GM20431 (cell line): ENCODE results near the gene ZFP90.
"Not testable (repeated sequence)": the region's sequence is repeated elsewhere in the genome, so short reads cannot be mapped to it uniquely, and the experiment has no call there.

Source experiments
- in situ Hi-C: fragments of 300-500 bp; cut with MseI, MboI; formaldehyde crosslinking; loops from one replicate; pipeline ENCODE4 v1.15.0; 2020; ENCODE audit warnings: low sequenced_read_pairs; ENCODE audit not compliant: unreplicated experiment

Gene ZFP90

DNA sequence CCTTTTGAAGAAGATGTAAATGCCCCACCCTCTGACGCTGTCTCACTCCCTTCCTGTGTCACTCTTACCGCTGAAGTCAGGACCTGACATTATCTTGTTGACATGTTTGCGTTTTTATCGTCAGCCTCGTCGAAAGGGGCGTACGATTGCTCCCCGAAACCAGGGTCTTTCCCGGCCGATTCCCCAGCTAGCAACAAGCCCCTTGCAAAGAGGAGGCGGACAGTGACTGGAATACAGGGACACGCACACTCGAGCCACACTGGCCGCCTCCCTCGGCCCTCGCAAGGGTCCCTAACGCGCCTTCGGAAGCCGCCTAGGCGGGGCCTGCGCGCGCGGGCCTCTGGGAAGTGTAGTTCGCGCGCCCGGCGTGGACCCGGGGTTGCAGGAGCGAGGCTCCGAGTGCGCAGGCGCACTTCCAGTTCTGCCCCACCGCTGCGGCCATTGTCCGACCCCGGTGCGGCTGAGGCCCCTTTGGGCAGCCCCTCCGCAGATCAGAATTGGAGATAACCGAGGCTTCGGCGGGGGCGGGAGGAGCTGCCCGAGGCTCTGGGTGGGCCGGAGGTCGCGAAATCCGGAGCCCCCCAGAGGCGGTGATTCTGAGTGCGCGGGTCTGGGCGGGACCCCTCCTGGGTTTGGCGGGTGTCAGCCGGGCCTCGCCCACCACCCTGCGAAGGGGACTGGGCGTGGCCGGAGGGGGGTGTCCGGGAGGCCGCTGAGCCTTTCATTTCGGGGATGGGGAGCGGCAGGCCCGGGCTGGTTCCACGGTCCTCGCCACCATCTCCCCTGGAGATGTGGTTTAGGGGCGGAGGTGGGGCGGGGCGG lies at the start of gene ZFP90:
TSS of gene ZFP90 (plus strand) at position 412 of the 822 bp plus-strand sequence. CDS start 502 bp downstream, outside the sequence.
- in situ Hi-C loops = loop anchor here (25.0 kb wide), 1 partner anchor 573 kb away; the partner anchor contains the start of gene HAS3

DNA sequence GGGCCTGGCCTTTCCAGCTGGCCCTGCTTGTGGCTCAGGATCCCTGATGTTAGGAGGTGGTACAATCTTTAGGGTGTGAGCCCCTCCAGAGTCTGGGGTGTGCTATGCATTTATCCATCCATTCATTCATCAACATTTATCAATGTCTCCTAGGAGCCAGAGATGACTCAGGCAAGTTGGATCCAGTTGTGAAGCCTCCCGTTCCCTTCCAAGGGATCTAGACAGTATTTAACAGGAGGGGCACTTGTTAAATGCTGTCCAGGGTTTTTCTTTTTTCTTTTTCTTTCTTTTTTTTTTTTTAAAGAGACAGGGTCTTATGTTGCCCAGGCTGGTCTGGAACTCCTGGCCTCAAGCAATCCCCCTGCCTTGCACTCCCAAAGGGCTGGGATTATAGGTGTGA lies 48.7 kb upstream of the ZFP90 start:
- in situ Hi-C loops = no loop called here

DNA sequence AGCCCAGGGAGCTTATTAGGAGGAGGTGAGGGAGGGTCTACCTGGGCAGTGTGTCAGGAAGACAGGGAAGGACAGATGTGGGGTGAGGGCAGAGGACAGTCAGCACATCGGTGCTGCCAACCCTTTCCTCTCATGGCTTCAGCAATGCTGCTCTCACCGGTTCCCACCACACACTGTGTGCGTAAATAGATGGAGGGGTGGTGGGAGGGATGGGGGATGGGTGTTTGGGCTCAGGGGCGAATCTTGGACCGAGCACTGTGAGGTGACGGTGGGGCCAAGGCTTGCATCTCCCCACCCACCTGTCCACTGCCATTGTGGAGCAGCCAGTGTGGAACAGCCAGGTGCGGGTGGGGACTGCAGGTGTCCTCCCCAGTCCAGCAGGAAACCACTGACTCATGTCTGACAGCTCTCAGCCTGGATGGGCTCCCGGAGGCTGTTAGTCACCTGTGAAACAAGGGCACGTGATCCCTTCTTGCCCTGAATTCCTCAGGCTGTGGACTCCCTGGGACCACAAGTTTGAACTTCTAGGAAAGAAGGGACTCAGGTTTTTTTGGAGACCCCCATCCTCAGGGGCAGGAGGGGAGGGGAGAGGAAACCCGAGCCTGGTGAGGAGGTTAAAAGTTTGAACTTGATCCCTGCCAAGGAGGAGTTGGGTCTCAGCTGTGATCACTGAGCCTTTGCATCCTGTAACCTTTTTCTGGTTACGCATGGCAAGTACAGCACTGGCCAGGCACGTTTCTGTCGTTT lies 48.1 kb upstream of the ZFP90 start:
- in situ Hi-C loops = no loop called here

DNA sequence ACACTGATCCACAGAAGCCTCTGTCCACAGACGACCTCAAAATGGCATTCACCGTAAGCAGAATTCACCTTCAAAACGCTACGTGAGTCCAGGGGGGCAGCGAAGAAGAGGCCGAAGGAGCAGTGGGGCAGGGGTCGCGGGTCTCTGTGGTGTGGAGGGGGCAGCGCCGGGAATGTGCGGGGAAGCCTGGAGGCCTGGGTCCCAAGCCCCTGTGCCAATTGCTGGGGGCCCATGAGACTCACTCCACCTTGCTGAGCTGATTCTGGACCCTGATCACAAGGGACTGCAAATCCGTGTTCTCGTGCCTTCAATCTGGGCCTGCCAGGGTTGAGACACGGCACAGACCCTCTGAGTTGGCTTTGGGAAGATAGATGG lies 47.5 kb upstream of the ZFP90 start:
- in situ Hi-C loops = no loop called here

DNA sequence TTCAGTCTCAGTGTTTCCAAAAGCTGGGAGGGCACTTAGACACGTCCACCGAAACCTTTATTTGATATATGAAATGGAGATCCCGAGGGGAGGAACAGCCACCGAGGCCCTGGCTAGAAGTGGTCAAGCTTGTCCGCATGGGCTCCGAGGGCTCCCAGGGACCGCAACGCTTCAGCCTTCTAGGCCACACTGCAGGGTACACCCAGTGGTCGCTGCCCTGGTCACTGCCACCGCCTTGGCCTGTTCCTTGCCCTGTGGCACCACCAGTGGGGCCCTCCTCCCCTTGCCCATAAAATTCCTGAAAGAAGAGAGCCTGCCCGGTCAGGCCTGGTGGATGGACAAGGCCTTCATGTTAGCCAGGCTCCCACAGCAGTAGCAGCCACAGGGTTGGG lies 46.9 kb upstream of the ZFP90 start:
- in situ Hi-C loops = no loop called here

DNA sequence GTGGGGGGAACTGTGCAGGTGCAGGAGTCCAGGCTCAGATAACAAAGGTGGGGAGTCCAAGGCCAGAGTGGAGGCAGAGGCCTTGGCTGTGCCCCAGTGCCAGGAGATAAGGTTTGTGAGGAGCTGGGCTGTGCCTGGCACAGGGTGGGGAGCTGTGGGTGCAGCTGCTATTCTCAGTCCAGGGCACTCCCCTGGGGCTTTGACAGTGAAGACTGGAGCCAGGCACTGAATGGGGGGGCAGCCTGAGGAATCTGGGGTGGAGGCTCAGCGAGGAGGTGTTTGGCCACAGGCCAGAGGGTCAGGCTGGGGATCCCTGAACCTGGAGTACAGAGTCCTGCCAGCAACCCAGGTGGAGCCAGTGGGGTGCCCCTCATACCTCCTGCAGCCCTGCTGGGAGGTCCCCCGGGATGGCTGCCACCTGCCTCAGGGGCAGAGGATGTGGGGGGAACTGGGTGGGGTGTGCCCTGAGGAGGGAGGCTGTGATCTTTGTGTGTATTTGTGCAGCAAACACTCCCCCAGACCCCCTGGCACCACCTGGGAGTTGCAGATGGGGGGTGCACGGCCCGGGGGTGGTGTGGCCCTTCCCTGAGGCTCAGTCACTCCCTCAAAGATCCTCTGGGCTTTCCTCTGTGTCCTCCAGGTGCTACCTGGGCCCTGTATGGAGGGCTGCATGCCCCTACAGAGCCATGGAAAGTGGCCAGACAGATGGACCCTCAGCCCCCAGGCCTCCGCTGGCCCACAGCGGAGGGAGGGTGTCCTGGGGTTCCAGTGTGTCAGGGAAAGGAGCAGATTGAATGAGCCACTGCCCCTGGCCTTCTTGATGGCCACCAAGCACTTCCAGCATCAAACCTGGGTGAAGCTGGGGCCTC lies 46.3 kb upstream of the ZFP90 start:
- in situ Hi-C loops = no loop called here

DNA sequence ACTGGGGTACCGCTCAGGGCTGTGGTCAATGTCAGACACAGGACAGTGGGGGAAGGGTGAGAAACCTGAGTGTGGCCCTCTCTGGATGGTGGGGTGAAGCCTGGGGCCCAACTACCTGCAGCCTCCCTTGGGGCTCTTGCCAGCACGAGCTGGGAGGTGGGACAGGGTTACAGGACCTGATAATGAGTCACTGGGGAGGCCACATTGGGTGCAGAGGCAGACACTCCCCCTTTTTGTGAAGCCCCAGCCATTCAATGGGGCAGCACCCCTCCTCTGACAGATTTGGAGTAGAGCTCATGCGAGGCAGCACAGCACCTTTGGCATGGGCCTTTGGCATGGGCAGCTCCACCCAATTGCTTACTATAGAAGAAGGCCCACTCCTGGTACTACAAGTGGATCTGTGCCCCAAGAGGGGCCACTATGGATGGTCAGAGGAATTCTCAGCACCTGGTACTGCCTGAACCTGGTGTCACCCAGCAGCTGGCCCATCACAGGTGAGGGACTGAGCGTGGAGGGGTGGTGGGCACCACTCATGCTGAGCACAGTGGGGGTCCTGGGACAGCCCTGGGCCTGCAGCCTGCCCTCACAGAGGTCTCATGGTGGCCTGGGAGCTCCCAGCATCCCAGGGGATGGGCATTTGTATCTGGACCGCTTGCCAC lies 45.5 kb upstream of the ZFP90 start:
- in situ Hi-C loops = no loop called here

DNA sequence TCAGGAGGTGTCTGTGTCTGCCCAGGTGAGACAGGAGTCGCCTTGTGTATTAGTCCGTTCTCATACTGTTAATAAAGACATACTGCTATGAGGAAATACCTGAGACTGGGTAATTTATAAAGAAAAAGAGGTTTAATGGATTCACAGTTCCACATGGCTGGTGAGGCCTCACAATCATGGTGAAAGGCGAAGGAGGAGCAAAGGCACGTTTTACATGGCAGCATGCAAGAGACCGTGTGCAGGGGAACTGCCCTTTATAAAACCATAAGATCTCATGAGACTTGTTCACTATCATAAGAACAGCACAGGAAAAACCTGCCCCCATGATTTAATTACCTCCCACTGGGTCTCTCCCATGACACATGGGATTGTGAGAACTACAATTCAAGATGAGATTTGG lies 44.8 kb upstream of the ZFP90 start:
- in situ Hi-C loops = not testable (repeated sequence)

DNA sequence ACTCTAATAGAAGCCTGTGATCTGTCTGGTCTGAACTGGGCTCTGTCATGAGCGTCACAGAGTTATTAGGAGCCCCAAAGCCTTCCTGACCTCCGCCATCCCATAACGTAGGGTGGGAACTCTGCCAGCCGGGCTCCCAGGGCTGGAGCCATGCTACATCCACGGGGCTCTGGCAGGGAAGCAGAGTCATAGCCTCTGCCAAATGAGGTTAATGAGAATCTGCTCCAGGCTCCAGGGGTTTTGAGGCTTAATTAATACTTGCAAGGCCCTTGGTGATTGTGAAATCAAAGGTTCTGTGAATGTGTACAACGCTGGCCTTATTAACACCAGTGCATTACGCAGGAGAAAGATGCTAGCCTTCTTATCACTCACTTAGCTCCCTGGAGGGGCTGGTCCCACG lies 42.4 kb upstream of the ZFP90 start:
- in situ Hi-C loops = no loop called here

DNA sequence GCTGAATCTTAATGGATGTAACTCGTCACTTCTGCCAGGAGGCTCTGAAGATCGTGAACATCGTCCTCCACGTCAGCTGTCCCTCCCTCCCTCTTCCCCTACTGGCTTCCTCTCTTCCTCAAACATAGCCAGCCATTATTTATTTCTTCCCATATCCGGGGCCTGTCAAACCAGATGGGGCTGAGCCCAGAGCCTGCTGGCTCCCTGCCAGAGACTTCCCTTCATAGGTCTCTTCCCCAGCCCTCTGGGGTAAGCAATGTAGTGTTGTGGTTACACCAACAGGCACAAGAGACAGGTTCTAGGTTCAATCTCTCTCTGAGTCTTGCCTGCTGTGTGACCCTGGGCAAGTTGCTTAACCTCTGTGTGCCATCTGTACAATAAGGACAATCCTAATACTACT lies 40.1 kb upstream of the ZFP90 start:
- in situ Hi-C loops = no loop called here

DNA sequence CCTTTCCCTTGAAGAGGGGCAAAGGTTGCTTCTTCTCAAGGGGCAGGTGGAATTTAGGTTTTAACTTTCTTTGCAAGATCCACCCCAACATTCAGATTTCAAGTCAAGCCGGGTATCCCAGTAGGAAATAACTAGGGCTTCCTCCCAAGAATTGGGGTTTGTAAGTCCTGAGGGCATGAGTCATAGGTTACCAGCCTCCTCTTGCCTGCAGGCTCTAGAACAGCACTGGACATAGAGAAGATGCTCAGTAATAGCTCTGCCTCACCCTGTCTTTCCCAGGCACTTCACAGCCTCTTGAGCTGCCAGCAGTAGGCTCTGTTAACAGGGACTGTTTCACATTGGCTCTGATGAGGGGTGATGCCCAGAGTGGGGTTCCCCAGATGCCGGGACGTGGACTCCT lies 35.8 kb upstream of the ZFP90 start:
- in situ Hi-C loops = loop anchor here (10.0 kb wide), 1 partner anchor 59 kb away; the partner anchor contains the start of gene SMPD3

DNA sequence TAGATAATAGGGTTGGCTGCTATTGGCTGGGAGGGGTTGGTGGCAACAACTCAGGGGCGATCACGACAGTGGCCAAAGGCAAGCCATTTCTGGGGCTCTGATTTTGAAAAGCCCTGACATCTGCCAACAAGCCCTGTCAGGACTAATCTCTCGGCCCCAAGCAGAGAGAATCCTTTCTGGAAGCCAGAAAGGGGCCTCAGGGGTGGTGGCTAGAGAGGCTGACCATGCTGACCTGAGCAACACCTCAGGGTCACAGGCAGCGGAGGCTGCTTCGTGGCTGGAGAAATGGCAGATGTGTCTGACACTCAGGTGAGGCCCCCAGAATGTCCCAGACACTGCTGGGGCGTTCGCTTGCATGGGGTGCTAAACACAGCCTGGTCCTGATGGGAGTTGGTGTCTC lies 35.0 kb upstream of the ZFP90 start:
- in situ Hi-C loops = loop anchor here (10.0 kb wide), 1 partner anchor 59 kb away; the partner anchor contains the start of gene SMPD3

DNA sequence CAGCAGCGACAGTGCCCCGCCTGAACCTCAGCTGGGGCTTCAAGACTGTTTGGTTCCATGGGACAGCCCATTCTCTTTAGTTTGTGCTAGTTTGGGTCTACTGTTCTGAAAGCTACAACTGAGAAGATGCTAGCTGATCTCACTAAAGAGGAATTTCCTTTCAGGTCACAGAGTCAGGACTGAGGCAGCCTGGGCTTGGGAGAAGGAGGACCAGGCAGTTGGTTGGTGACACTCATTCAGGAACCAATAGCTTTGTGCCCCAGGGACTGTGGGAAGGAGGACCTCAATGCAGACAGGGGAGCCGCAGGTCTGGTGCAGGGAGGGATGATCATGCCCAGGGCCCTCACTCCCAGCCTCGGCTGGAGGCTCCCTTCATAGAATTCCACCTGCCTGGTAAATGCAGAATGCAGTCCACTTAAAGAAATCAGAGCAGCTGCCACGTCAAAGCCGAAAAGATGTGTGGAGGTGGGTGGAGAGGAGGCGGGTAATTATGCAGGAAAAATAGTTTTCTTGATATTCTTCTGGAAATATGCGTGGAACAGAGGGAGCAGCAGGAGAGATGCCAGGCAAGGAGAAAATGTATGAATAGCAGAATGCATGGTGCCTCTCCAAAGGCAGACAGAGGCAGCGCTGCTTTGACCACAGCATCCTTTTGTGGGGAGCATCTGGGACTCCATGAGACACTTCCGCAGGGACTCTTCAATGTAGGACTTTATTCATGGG lies 32.6 kb upstream of the ZFP90 start:
- in situ Hi-C loops = loop anchor here (10.0 kb wide), 1 partner anchor 62 kb away; the partner anchor contains the start of gene SMPD3

DNA sequence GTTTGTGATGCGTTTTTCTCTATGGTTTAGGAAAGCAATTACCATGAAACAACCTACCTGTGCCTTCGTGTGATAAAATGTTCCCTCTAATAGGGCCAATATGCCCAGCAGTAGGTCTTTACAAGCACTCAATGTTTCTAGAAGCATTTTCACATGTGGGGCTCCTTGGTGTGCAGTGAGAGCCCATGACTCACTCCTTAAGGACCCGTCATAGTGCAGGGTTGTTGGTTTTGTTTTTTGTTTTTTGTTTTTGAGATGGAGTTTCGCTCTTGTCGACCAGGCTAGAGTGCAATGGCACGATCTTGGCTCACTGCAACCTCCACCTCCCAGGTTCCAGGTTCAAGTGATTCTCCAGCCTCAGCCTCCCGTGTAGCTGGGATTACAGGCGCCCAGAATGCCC lies 31.1 kb upstream of the ZFP90 start:
- in situ Hi-C loops = loop anchor here (10.0 kb wide), 1 partner anchor 63 kb away; the partner anchor contains the start of gene SMPD3

DNA sequence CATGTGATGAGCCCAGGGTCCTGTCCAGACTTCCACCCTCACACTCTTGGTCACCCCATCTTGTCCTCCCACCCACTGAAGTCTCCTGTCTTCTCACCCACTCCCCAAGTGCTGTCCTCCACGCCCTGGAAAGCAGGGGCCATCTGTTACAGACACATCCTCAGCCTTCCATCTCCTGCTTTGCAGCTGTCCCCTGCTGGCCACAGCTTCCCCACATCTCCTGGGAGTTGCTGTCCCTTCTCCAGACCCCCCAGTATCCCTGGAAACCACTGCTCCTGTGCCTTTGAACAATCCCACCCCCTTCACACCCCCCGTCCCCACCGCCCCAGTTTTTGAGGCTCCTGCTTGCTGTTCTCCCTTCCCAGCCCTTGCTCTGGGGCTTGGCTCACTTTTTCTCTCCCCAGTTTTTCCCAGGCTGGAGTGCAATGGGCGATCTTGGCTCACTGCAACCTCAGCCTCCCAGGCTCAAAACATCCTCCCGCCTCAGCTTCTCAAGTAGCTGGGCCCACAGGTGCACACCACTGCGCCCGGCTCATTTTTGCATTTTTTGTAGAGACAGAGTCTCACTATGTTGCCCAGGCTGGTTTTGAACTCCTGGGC lies 30.4 kb upstream of the ZFP90 start:
- in situ Hi-C loops = loop anchor here (10.0 kb wide), 1 partner anchor 64 kb away; the partner anchor contains the start of gene SMPD3

DNA sequence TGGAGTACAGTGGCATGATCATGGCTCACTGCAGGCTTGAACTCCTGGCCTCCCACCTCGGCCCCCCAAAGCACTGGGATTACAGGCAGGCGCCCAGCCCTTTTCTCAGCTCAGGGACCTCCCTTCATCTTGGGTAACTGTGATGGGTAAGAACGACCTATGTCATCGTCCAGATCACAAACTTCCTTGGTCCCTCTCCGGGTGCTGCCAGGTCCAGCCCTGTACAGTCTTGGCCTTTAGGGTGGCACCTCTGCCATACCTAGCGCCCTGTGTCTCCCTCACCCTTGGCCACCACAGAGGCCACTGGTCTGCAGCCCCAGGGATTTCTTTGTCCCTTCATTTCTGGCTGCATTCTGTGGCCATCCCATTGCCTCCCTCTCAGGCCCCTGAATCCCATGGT lies 29.7 kb upstream of the ZFP90 start:
- in situ Hi-C loops = loop anchor here (10.0 kb wide), 1 partner anchor 65 kb away; the partner anchor contains the start of gene SMPD3

DNA sequence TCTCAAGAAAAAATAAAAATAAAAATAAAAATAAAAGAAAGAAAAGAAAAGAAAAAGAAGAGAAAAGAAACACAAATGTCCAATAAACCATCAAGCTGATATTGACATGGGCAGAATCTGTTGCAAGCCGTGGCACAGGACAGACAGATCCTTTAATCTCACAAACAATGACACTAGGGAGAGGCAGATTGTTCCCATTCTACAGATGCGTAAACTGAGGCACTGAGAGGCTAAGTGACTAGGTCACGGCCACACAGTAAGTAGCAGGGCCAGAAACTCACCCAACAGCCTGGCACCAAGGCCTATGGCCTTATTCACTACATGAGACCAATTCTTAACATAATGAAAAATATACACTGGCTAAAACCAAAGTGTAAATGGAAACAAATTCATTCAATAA lies 28.3 kb upstream of the ZFP90 start:
- in situ Hi-C loops = no loop called here

DNA sequence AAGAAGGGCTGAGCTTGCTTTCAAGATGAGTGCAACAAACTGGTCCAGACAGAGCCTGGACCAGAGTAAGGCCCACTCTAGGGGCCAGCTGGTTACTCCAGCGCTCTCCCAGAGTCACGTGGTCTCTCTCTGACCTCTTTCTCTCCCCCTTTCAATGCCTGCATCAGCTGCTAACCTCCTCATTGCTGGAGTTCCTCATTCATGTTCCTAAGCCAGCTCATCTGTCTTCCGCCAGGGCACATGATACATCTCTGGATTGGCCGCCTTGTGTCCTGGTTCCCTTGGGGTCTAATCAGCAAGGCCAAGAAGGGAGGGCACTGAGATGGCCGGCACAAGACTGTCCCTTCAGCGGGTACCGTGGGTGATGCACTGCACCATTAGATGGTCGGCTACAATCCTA lies 26.9 kb upstream of the ZFP90 start:
- in situ Hi-C loops = no loop called here

DNA sequence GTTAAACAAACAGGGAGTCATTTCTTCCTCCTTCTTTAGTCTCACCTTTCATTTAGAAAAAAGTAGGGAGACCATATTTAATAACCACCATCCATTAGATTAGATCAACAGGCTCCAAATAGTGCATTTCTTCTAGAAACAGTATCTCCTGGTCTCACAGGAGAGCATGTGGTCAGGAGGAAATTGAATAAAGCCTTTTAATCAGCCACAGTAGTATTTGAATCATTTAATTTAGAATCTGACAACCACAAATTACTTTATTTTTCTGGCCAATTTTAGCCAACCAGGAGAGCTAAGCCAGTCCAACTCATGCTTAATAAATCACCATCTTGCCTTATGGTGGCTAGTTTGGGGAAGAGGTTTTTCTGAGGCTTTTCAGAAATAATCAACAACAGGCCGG lies 26.3 kb upstream of the ZFP90 start:
- in situ Hi-C loops = no loop called here
